Activated CD8-positive, alpha-beta memory T cell treated with anti-CD3 and anti-CD28 coated beads, Interleukin-2, amount 50 U/mL, for 1 hour (primary cell): Measurements from ENCODE around the gene FABP7.

Experiments used
- DNase-seq: peaks from one replicate; pipeline ENCODE4 v3.0.0-alpha.2; 2020; ENCODE audit errors: extremely low read depth

FABP7 gene

GRCh38 chr6:122798099-122798641 is 18.7 kb downstream of the FABP7 start:
- no peak for DNase-seq

DNA sequence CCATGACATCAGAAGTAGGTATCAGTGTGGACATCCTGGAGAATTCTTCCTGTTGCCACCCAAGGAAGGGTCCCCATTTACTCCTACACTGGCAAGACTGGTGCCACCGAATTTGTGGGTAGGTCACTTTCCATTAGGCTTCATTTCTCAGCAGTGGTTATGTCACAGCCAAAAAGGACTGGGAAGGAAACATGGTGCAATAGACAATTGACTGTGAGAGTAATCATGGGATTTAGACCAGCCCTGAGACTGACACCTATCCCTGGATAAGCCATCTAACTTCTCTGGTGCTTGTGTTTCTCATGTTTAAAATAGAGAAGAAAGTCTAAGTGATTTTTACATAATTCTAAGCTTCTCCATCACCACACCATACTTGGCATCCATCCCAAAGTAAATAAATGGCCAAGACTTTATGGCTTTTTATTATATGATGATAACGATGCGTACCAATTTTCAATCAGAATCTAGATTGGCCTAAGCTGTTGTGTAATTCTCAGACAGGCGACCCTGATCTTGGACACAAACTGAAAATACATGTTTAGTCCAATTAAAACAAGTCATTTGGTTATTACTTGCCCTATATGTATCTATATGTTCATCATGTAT is 19.7 kb downstream of the FABP7 start:
- DNase-seq = no peak

DNA sequence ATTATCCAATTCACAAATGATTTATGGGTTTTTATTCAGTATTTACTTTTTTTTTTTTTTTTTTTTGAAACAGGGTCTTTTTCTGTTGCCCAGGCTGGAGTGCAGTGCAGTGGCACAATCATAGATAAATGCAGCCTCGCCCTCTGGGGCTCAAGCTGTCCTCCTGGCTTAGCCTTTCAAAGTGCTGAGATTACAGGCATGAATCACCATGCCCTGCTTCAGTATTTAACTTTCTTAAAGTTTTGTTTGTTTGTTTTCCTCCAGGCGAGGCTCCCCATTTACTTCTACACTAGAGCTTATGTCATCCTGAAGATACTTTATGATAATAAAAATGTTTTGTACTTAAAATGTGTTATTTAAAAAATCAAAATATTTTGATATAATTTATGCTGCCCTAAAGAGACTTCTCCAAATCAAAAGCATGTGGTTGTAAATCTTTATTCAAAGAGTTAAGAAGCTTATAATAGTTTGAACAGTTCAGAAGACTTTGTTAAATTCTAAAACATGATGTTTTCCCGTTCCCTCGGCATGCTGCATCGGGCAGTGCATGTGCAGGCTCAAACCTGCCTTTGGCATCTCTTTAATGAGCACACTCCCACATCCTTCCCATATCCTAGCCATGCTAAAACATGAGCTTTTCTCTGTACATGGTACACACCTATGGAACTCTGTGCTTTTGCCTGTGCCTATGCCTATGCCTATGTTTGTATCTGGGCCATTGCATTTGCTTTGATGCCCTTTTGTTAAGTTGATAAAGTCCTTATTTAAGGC is 20.6 kb downstream of the FABP7 start:
- no peak for DNase-seq

DNA sequence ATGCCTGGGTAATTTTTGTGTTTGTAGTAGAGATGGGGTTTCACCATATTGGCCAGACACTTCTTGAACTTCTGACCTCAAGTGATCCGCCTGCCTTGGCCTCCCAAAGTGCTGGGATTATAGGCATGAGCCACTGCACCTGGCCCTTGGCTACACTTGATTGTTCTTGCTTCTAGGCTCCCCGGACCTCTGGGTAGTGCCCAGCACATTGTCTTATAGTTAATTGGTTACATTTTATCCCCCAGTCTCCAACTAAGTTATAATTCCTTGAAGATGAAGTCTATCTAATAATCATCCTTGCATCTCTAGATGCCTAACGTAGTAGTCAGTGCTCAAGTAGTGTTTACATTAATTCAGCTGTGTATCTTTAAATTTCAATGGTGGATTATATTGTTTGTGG is 21.4 kb downstream of the FABP7 start:
- DNase-seq = no peak

GRCh38 chr6:122801397-122801796 is 21.9 kb downstream of the FABP7 start:
- no peak for DNase-seq

DNA sequence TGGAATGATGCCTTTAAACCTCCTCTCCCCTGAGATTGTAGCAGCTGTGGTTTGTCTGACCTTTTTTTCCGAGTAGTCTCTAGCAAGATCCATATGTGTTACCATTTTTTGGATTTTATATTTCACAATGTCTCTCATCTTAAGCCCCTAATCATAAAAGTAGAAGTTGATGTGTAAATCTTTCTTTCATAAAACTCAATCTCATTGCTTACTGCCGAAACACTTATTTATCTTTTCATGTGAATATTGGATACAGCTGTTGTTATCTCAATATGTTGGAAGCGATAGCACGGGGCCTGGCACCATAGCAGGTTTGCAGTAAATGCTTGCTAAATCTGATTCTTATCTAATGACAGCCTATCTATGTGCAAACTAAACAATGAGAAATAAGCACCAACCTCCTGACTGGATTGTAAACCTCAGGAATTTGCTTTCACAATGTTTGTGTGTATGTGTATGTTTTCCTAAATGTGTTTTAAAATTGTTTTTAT is 23.7 kb downstream of the FABP7 start:
- no peak for DNase-seq

- no peak for DNase-seq
Observed at GRCh38 chr6:122804962-122805485, 25.5 kb downstream of the FABP7 start.

DNA sequence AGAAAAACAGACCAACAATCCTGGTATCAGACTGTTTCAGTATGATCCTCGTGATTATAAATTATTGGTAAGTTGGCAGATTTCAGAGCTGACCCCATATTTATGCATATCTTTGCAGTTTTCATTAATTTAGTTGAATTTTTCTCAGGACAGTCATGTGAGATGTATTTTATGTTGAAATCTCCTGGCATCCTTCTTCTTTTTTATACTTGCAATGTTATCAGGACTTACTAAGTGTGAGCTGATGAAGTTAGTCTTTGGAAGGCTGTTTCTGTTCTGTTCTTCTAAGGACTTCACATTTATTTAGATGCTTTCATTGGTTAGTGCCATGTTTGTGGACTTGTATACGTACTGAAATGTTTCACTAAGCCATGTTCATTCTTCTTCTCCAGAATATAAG is 26.8 kb downstream of the FABP7 start:
- DNase-seq = no peak

GRCh38 chr6:122808121-122808885 is 28.8 kb downstream of the FABP7 start:
- no peak for DNase-seq

DNA sequence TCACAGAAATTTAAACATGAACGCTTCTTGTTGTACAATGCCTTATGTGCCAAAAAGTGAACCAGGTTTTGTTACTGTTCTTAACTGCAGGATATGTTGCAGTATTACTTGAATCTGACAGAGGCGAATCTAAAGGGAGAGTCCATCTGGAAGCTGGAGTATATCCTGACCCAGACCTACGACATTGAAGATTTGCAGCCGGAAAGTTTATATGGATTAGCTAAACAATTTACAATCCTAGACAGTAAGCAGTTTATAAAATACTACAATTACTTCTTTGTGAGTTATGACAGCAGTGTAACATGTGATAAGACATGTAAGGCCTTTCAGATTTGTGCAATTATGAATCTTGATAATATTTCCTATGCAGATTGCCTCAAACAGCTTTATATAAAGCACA is 29.5 kb downstream of the FABP7 start:
- no peak for DNase-seq

DNA sequence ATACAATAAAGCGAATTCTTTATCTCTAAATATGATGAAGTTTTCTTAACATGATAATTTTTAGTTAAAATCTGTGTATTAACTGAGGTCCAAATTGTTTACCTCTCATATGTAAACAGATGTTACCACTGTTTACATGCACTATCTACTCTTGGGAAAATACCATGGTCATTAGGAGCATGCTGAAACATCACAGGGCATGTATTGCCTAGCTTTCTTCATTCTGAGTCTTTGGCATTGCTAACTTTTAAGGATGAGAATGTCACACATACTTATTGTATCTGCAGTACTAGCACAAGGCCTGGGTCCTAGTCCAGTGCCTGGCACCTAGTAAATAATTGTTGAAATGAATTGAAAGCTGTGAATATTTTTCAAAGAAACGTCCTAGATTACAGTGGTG is 30.2 kb downstream of the FABP7 start:
- no peak for DNase-seq

- no peak for DNase-seq
Observed at GRCh38 chr6:122810189-122810588, 30.7 kb downstream of the FABP7 start.

GRCh38 chr6:122817358-122817757 is 37.8 kb downstream of the FABP7 start:
- DNase-seq = no peak

DNA sequence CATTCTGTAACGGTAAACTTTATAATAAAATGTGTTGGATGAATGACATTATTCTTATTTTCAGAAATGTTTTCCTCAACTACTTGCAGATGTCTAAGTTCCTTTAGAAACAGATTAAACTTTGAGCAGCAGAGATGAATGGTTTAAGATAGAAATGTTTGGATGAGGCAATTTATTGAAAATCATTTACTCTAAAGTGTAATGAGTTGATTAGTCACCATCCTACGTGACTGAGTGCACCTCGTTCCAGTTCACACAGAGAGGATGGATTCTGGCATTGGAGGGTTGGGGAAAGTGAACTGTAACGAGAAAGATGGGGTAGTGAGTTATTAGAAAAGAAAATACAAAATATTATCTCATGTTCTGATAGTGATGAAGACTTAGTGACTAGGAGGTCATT is 38.2 kb downstream of the FABP7 start:
- no peak for DNase-seq

- no peak for DNase-seq
Observed at GRCh38 chr6:122818866-122819265, 39.4 kb downstream of the FABP7 start.

- no peak for DNase-seq
Observed at GRCh38 chr6:122821095-122821494, 41.6 kb downstream of the FABP7 start.

- no peak for DNase-seq
Observed at GRCh38 chr6:122825163-122825562, 45.6 kb downstream of the FABP7 start.

DNA sequence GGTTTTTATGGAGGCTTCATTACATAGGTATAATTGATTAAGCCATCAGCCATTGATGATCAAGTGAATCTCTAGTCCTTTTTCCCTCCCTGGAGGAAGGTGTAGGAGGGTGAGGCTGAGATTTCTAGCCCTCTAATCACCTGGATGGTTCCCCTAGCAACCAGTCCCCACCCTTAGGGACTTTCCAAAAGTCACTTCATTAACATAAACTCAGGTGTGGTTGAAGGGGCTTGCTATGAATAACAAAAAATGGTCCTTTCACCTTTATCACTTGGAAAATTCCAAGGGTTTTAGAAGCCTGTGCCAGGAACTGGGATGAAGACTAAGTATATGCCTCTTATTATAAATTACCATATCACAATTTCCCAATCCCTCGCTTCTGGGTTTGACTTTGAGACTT is 49.9 kb downstream of the FABP7 start:
- DNase-seq = no peak

DNA sequence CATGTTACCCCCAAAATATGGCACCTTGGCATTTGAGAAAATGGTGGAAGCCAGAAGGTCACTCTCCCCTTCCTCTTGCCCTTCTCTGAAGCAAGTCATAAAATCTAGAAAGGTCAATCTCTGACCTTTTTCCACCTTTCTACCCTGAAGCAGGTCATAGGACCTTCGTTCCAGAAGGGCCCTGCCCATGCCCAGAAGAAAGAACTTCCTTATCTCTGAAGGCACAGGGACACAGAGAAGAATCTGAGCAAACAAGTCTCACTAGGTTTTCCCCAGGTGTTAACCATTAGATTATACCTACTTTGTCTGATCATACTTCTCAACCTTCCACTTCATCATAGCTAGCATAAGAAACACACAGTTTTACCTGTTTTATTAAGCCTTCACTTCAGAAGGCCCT is 52.0 kb downstream of the FABP7 start:
- no peak for DNase-seq

DNA sequence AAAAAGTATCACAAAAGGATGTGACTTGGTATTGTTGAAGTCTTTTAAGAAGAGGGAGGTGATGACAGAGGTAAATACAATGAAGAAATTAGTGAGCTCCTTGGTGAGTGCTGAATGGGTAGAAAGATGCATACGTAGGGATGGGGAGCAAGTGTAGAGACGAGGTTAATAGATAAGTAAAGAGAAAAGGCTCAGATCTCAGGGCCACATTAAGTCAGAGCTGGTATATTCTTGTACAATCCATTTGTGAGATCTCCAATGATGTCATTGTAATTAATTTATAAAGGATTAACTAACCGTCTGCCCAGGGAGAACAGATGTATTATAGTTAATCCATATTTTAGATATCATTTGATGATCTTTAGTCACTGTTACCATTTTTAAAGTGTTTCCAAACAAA is 52.9 kb downstream of the FABP7 start:
- no peak for DNase-seq

GRCh38 chr6:122833021-122833491 is 53.5 kb downstream of the FABP7 start:
- no peak for DNase-seq
